HCT116 (cell line): ENCODE results near the gene VMAC.

Experiments used
- CTCF ChIP-seq, 3 experiments: fragments of 200-600 bp in 1 of 3; sonication (generic) in 1 of 3; IDR thresholded peaks in 2 of 3; conservative IDR thresholded peaks in 1 of 3; 2 replicates each; pipeline ENCODE4 v1.5.1; 2012 to 2017; ENCODE audit warnings: low read depth in 2 of 3, low read length in 2 of 3, antibody characterized with exemption in 1 of 3, borderline replicate concordance in 1 of 3, control low read depth in 1 of 3, mild to moderate bottlenecking in 1 of 3, mixed read lengths in 1 of 3, mixed run types in 1 of 3, moderate library complexity in 1 of 3; ENCODE audit not compliant: insufficient read depth in 1 of 3
- EZH2 ChIP-seq: fragments of 200-600 bp; sonication (generic); IDR thresholded peaks from 2 replicates; pipeline ENCODE4 v1.6.1; 2017; ENCODE audit warnings: antibody characterized with exemption, mixed run types
- POLR2A ChIP-seq: IDR thresholded peaks from 2 replicates; pipeline ENCODE4 v1.7.0; 2011; ENCODE audit warnings: borderline replicate concordance; ENCODE audit not compliant: insufficient read depth, insufficient read length; ENCODE audit errors: extremely low read depth
- TF ChIP-seq, protein P1 (sequence below): IDR thresholded peaks from 2 replicates; pipeline ENCODE4 v1.6.1; 2012

- TF ChIP-seq CTCF (IDR thresholded peaks at IDR 0.05 in 2 of 3, conservative IDR thresholded peaks at IDR 0.05 in 1 of 3; ENCODE audit: borderline replicate concordance in 1 of 3, insufficient read depth in 1 of 3, low read depth in 2 of 3, low read length in 2 of 3) (no peak), EZH2 (no peak), POLR2A (no peak)
- TF ChIP-seq, protein P1, sequence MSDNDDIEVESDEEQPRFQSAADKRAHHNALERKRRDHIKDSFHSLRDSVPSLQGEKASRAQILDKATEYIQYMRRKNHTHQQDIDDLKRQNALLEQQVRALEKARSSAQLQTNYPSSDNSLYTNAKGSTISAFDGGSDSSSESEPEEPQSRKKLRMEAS = no peak
Measured at GRCh38 chr19:5905114-5905778, 574 bp downstream of the VMAC start.
